KBM-7 (cell line): ENCODE data around the gene KLHL25.
A peak's percentile ranks its signal among the peaks of the same experiment; 100 is the strongest.
"Not testable (repeated sequence)": the region's sequence is repeated elsewhere in the genome, so short reads cannot be mapped to it uniquely, and the experiment has no call there.

Source experiments
- DNase-seq: peaks from one replicate; pipeline ENCODE4 v3.0.0-alpha.2; 2015
- in situ Hi-C: fragments of 300-500 bp; cut with MboI; formaldehyde crosslinking; loops from 2 replicates; pipeline ENCODE4 v1.14.3; 2020; ENCODE audit warnings: low sequenced_read_pairs, low pct_unique_long_range_greater_than_20kb, mixed read lengths

Gene KLHL25, protein sequence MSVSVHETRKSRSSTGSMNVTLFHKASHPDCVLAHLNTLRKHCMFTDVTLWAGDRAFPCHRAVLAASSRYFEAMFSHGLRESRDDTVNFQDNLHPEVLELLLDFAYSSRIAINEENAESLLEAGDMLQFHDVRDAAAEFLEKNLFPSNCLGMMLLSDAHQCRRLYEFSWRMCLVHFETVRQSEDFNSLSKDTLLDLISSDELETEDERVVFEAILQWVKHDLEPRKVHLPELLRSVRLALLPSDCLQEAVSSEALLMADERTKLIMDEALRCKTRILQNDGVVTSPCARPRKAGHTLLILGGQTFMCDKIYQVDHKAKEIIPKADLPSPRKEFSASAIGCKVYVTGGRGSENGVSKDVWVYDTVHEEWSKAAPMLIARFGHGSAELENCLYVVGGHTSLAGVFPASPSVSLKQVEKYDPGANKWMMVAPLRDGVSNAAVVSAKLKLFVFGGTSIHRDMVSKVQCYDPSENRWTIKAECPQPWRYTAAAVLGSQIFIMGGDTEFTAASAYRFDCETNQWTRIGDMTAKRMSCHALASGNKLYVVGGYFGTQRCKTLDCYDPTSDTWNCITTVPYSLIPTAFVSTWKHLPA

DNA sequence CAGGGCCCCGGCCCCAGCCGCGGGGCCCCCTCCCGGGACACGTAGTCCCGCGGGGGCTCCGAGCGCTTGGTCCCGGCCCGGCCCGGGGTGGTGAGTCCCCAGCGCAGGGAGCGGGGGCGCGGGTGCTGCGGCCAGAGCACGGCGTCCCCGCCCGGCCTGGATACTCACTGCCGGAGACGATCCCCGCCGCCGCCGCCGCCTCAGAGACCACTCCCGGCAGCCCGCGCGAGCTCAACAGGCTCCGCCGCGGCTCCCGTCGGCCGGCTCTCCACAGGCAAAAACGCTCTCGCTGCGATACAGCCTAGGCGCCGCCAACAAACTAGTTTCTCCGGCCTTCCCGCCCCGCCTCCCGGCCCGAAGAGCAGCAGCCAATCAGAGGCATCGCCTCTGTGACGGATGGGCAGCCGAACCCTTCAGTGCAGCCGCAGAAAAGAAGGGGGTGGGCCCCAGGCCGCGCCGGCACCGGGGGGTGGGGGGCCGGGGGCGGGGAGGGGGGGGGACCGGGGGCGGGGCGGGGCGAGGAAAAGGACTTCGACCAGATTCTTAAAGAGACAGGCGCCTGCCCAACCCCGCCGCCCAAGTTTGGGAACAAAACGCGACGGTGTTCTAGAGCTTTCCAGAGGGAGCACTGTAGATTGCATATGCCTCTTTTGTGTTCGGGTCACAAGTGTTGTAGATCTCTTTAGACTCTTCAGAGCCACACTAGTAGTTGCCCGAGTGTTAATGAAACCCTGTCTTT is at the start of gene KLHL25:
Gene KLHL25, minus strand, starts transcription at position 328 of the 739 bp plus-strand sequence. CDS start 25,115 bp downstream, outside the sequence.
- in situ Hi-C loops: no loop called here
- peak; percentile 97 for DNase-seq

DNA sequence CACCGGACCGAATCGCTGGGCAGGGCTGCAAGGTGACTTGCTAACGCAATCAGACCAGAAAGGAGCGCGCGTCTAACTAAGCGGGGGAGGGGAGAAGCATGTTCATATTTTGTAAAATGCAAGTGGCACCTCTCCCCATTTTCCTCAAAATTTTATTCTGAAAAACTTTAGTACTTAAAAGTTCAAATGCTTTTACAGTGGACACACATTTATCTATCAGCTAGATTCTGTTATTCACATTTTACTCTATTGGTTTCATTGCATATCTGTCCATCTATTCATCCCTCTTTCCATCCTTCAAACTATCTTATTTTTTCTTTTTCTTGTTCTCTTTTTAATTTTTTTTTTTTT is 46.1 kb upstream of the KLHL25 start:
- no peak for DNase-seq
- in situ Hi-C loops: no loop called here

- peak; percentile 92 for DNase-seq
- in situ Hi-C loops: no loop called here
Observed at GRCh38 chr15:85840079-85840801, 45.5 kb upstream of the KLHL25 start.

DNA sequence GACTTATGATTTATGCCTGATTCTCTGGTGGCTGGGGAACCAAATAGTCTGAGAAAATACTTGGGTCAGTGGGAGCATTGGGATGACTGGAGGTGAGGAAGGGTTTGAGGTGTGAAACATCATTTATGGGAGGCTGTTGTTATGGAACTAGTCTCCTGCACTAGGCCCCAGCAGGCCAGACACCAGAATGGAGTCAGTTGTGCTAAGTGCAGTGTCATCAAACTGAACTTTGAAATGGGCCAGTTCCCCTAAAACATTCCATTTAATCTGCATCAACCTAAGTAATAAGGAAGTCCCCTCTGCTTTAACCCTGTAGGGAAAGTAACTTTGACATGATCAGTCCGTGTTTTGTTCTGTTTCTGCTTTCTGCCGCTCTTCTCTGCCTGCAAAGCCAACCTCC is 44.9 kb upstream of the KLHL25 start:
- peak; percentile 33 for DNase-seq
- in situ Hi-C loops: loop anchor here (10.0 kb wide), 1 partner anchor 95 kb away; no protein-coding TSS in a partner anchor

DNA sequence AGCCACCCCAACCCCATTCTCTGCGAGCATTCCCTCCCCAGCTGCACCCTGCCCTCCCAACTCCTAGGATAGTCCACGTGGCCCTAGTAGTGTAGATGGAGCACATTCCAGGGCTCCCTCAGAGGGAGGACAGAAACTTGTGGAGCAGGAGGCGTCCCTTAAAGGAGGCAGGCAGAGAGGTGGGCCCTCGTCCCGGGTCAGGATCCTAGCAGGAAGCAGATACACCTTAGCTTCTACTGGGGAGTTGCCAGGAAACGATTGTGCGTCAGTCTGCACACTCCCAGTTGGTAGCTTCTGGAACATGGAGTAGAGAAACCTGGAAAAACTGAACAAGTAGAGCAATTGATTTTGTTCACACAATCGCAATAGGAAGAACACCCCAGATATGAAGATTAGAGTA is 43.9 kb upstream of the KLHL25 start:
- in situ Hi-C loops: loop anchor here (10.0 kb wide), 1 partner anchor 94 kb away; no protein-coding TSS in a partner anchor
- DNase-seq: no peak

- no peak for DNase-seq
- in situ Hi-C loops: loop anchor here (10.0 kb wide), 1 partner anchor 93 kb away; no protein-coding TSS in a partner anchor
Observed at GRCh38 chr15:85837881-85838280, 43.2 kb upstream of the KLHL25 start.

DNA sequence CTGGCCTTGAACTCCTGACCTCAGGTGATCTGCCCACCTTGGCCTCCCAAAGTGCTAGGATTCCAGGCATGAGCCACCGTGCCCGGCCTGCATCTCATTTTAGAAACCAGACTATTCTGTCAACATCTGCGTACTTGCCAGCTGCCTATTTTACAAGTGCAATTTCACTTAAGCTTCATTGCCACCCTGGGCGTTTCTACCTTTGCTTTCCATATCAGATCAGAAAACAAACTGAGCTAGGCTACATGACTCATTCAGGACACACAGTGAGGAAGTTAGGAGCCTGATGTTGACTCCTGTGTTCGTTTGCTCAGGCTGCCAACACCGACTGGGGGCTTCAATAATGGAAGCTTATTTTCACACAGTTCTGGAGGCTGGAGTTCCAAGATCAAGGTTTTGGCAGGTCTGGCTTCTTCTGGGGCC is 42.3 kb upstream of the KLHL25 start:
- in situ Hi-C loops: loop anchor here (10.0 kb wide), 1 partner anchor 92 kb away; no protein-coding TSS in a partner anchor
- DNase-seq: no peak

GRCh38 chr15:85834651-85835050 is 39.9 kb upstream of the KLHL25 start:
- in situ Hi-C loops: loop anchor here (10.0 kb wide), 1 partner anchor 90 kb away; no protein-coding TSS in a partner anchor
- DNase-seq: no peak

GRCh38 chr15:85832394-85832793 is 37.7 kb upstream of the KLHL25 start:
- in situ Hi-C loops: loop anchor here (10.0 kb wide), 1 partner anchor 88 kb away; no protein-coding TSS in a partner anchor
- peak; percentile 41 for DNase-seq

DNA sequence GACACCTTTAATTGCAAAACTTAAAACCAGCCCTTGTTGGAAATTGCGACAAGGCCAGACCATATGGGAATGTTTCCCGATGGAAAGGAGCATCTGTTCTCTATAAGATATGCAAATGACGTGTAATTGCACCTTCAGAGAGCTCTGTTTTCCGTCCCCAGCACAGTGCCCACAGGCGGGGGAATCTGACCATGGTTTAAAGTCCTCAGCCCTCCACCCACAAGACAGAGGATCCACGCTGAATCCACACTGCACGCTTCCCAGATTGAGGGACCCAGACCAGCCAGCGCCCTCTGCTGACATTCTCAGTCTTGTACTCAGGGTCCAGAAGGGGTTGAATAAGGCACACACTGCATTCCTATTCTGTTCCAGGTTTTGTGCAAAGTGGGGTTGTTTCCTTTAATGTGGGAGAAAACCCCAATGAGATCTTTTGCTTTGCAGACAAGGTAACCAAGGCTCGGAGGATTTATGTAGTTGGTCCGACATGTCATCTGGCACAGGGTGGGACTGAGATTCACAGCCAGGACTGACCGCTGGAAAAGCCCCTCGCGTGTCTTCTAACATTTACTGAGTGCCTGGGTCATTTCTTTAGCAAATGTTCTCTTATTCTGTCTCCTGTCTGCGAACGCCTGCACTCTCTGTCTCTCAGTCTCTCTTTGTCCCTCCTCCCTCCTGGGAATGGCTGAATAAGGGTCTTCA is 36.8 kb upstream of the KLHL25 start:
- peak; percentile 68 for DNase-seq
- in situ Hi-C loops: loop anchor here (10.0 kb wide), 1 partner anchor 87 kb away; no protein-coding TSS in a partner anchor

DNA sequence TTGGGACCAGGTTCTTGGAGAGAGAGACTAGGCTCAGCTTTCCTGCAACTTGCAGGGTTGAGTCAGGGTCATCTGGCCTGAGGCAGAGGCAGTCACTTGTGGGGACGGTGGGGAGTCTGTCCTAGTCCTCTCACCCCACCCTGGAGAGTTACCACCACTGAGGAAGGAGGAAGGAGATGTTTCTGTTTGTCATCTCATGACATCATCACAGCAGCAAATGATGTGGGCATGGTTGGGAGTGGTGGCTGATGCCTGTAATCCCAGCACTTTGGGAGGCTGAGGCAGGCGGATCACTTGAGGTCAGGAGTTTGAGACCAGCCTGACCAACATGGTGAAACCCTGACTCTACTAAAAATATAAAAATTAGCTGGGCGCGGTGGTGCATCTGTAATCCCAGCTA is 35.0 kb upstream of the KLHL25 start:
- in situ Hi-C loops: loop anchor here (10.0 kb wide), 1 partner anchor 85 kb away; no protein-coding TSS in a partner anchor
- not testable (repeated sequence) for DNase-seq

DNA sequence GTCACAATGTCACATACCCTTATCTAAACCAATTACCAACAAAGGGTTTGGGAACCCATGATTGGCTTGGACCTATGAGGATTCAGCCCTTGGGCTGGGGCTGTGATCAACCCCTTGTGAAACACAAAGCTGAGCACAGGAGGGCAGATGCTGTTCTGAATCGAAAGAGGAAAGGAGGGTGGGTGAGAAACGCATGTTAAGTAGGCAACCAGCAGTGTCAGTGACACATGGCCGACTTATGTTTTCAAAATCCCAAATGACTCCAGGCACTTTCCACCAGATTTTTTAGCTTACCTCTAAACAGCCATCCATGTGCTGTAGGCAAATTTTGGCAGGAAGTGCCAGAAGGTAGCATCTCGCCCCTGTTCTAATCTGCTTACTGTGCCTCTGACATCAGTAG is 34.1 kb upstream of the KLHL25 start:
- DNase-seq: no peak
- in situ Hi-C loops: no loop called here

- in situ Hi-C loops: no loop called here
- peak; percentile 64 for DNase-seq
Observed at GRCh38 chr15:85828126-85828525, 33.4 kb upstream of the KLHL25 start.

GRCh38 chr15:85826756-85827515 is 32.2 kb upstream of the KLHL25 start:
- in situ Hi-C loops: no loop called here
- DNase-seq: no peak

- in situ Hi-C loops: no loop called here
- DNase-seq: no peak
Observed at GRCh38 chr15:85825719-85826118, 31.0 kb upstream of the KLHL25 start.

DNA sequence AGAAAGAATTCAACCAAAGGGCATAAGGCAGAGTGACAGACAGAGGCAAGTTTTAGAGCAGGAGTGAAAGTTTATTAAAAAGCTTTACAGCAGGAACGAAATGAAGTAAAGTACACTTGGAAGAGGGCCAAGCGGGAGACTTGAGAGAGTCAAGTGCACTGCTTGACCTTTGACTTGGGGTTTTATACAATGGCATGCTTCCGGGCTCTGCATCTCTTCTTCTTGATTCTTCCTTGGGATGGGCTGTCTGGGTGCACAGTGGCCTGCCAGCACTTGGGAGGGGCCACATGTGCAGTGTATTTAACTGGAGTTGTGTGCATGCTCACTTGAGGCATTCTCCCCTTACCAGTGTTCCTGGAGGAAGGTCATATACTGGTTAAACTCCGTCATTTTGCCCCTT is 30.4 kb upstream of the KLHL25 start:
- in situ Hi-C loops: no loop called here
- no peak for DNase-seq

DNA sequence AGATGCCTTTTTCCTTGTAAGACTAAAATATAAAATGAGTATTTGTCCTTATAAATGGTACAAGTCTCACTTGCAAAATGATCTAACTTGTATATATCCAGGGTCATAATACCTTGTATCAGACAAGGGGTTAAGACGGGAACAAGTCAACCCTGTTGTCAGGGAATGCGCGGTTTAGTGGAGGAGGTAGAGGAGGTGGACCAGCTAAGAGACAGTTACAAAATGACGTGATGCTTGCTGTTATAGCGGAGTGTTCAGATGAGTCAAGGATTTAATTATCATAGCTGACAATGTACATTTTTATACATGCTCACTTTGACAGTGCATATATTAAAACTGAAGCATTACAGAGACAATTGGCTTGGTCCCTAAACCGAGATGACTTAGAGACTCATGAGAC is 26.8 kb upstream of the KLHL25 start:
- DNase-seq: no peak
- in situ Hi-C loops: no loop called here

- in situ Hi-C loops: no loop called here
- DNase-seq: no peak
Observed at GRCh38 chr15:85819938-85820337, 25.2 kb upstream of the KLHL25 start.
